HG02642 (cell line): ENCODE data around the gene LGI4.

ENCODE experiments used
- ATAC-seq: cut with Tn5 transposase; IDR thresholded peaks from one replicate; pipeline ENCODE4 v1.9.1; 2021; ENCODE audit warnings: mild to moderate bottlenecking; ENCODE audit not compliant: unreplicated experiment, poor library complexity

The LGI4 gene

DNA sequence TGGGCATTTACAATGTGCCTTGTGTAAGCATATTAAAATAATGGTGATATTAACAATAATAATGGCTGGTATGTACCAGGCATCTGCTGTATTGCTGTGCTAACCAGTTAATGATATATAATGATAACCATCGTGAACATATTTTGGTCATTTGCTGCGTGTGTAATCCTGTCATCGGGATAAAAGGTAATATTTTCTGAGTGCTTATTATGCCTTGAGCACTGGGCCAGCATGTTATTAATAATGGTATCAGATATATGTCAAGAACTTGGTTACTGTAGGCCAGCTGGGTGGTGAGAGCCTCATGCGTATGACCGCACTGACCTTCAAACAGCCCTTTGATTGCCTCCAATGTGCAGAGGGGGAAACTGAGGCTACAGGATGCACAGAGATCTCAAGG lies 41.4 kb downstream of the LGI4 start:
- ATAC-seq: no peak

GRCh38 chr19:35090506-35091214 lies 44.2 kb downstream of the LGI4 start:
- ATAC-seq: no peak

- no peak for ATAC-seq
Measured at GRCh38 chr19:35090160-35090505, 44.7 kb downstream of the LGI4 start.

- no peak for ATAC-seq
Measured at GRCh38 chr19:35089554-35089953, 45.3 kb downstream of the LGI4 start.

- no peak for ATAC-seq
Measured at GRCh38 chr19:35088131-35088913, 46.5 kb downstream of the LGI4 start.

- no peak for ATAC-seq
Measured at GRCh38 chr19:35087393-35087792, 47.5 kb downstream of the LGI4 start.

DNA sequence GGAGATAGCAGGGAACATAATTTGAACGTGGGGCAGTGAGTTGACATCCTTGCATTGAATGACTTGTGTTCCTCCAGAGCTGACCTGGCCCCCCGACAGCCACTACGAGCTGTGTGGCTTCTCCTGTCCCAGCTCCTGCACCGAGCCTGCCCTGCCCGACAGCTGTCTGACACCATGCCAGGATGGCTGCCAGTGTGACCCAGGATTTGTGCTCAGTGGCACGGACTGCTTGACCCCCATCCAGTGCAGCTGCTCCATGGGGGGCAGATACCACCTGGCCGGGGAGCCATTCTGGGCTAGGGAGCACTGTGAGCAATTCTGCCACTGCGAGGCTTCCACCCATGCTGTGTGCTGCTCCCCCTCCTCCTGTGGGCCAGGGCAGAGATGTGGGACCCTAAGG lies 48.4 kb downstream of the LGI4 start:
- ATAC-seq: no peak

DNA sequence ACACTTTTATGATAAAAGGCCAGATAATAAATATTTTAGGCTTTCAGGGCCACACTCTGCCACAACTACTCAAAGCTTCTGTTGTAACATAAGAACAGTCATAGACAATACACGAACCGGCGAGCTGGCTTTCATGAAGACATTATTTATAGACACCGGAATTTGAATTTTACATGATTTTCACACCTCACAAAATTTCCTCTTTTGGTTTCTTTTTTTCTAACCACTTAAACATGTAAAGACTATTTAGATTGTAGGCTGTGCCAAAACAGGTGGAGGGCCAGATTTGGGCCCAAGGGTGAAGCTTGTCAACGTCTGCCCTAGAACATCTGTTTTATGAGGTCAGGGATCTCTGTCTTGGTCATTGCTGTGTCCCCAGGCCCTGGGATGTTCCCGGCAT lies 48.9 kb downstream of the LGI4 start:
- ATAC-seq: peak; percentile 51

GRCh38 chr19:35084509-35084762 lies 50.4 kb downstream of the LGI4 start:
- no peak for ATAC-seq

GRCh38 chr19:35083691-35084508 lies 51.0 kb downstream of the LGI4 start:
- ATAC-seq: no peak

DNA sequence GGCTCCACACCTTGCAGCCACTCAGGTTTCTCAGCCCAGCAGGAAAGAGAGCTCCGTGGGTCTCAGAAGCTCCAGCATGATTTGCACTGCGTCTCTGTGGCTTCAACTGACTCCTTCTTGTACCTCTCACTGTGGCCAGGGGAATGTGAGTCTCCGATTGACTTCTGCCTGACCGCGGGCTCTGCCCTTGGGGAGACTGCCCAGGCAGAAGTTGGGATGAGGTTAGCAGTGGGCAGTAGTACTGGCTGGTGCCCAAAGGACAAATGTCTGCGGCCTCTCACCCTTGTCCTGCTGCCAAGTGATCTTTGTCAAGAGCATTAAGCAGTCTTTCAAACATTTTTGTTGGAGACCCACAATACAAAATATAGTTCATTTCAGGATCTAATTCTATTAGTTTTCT lies 53.7 kb downstream of the LGI4 start:
- ATAC-seq: no peak

DNA sequence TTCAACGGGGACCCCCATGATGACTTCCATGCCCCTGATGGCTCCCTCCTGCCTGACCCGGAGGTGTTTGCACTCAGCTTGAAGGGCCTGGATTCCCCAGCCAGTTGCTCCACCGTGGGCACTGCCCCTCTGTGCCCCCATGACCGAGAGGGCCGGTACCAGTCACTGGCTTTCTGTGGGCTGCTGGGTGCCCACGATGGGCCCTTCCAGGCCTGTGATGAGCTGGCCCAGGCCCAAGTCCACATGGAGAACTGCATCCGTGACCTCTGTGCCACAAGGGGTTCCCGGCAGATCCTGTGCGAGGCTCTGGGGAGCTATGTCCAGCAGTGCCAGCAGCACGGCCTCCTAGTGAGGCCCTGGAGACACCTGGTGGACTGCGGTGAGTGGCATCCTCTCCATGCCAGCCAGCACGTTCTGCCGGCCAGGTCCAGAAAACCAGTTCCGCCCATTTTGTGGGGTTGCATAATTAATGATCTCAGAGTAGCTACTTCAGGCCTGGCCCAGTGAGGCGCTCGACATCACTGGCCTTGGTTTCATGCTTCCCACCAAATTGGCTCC lies 54.2 kb downstream of the LGI4 start:
- no peak for ATAC-seq

GRCh38 chr19:35079826-35080225 lies 55.0 kb downstream of the LGI4 start:
- no peak for ATAC-seq

DNA sequence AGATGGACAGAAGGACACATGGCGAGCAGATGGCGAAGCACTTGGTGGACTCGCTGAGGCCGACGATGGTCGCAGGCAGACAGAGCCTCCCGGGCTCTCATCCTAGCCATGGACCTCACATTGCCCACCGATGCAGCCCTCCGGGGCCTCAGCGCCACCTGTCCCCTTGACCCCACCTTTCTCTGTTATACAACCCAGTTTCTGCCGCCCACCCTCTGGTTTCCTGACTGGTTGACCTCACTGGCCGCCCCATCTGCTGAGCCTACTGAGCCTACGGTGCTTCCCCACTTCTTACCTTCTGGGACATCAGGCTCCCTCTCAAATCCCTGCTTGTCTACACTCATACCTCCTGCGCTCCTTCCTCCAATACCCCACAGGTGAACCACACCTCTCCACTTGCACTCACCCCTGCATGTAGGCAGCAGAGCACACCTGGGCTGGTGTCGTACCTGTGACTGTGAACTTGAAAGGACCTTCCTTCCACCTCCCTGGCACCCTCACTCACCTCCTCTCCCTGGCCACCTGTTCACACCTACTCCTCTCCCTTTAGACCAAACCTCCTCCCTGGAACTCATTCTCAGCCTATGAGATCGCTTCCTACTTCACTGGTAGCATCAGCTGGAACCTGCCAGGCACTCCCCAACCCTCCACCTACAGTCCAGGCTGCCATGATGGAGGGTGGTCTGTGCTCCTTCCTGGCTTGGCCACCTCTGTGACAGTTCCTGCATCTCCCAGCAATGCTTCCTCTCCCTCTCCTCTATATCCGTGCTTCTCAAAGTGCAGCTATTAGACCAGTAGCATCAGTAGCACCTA lies 57.2 kb downstream of the LGI4 start:
- no peak for ATAC-seq

- ATAC-seq: no peak
Measured at GRCh38 chr19:35076657-35077056, 58.2 kb downstream of the LGI4 start.

DNA sequence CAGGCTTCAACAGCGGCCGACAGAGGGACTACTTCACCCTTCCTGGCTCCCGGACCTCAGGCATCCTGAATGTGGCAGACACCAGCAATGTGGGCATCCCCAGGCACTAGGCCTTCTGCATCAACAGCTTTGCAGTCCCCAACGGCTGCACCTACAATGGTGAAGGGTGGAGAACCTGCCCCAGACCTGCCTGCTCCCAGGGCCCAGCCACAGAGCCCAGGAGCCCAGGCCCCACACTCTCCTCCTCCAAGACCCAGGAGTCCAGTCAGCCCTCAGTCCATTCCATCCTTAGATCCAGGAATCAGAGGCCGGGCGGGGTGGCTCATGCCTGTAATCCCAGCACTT lies 58.9 kb downstream of the LGI4 start:
- ATAC-seq: no peak

DNA sequence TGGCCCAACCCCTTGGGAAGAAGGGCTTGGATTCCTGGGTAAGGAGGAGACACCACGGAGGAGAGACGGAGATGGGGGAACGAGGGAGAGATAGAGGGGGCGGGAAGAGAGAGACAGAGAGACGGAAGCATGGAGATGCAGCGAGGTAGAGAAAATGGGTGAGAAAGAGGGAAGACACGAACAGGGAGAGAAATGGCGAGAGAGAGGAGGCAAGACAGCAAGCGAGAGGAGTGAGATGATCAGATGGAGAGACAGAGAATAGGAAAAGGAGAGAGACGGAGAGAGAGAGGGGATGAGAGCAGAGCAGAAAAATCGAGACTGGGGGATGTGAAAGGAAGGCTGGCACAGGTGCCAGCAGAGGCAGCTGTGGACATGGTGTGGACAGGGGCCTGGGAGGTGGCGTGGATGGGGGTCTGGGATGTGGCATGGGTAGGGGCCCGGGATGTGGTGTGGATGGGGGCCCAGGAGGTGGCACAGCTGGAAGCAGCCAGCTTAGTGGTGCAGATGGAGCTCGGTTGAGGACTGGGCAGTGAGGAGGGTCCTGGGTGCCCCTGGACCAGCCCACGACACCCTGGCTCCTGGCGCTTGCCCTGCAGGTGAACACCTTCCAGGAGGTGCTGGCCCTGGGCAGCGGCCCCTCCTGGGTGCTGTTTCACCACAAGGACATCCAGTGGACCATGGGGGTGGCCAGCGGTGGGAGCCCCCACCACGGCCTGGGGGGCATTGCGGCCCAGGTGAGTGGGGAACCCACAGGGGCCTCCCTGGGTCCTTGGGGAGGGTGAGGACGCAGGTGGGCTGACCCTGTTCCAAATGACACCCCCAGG lies 59.4 kb downstream of the LGI4 start:
- ATAC-seq: no peak
